ENCODE results near the gene RNF223.

DNA sequence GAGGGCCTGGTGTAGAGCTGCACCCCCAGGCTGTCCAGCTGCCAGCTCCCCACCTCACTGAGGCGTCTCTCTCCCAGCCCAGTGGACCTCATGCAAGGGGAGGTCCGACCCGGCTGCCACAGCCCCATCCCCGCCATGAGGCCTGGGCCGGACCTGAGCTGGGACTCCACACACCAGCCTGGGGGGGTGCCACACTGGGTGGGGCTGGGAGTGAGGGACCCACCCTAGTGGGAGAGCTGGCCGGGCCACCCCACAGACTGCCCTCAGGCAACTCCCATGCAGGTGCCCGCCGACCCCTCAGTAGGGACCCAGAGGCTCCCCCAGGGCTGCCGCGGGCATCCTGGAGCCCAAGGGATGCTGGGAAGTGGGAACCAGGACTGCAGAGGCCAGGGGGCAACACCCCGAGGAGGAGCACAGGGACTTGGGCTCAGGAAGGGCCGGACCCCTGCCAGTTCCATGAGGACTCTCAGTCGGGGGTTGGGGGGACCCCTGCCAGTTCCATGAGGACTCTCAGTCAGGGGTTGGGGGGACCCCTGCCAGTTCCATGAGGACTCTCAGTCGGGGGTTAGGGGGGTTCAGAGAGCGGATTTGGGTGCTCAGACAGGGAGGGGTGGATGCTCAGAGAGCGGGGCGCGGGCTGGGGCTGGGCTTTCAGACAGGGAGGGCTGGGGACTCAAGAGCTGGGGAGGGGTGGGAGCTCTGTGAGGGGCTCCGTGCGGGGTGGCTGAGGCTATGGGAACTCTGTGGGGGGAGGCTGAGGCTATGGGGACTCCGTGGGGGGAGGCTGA is 1.2 kb upstream of the RNF223 start:
- TF ChIP-seq, protein P1, sequence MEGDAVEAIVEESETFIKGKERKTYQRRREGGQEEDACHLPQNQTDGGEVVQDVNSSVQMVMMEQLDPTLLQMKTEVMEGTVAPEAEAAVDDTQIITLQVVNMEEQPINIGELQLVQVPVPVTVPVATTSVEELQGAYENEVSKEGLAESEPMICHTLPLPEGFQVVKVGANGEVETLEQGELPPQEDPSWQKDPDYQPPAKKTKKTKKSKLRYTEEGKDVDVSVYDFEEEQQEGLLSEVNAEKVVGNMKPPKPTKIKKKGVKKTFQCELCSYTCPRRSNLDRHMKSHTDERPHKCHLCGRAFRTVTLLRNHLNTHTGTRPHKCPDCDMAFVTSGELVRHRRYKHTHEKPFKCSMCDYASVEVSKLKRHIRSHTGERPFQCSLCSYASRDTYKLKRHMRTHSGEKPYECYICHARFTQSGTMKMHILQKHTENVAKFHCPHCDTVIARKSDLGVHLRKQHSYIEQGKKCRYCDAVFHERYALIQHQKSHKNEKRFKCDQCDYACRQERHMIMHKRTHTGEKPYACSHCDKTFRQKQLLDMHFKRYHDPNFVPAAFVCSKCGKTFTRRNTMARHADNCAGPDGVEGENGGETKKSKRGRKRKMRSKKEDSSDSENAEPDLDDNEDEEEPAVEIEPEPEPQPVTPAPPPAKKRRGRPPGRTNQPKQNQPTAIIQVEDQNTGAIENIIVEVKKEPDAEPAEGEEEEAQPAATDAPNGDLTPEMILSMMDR (IDR thresholded peaks at IDR 0.05) = no peak
- no peak for TF ChIP-seq POLR2A (IDR thresholded peaks at IDR 0.05)
- no peak for TF ChIP-seq POLR2AphosphoS5 (IDR thresholded peaks at IDR 0.05)
- no peak for TF ChIP-seq EP300 (IDR thresholded peaks at IDR 0.05)

Measured in stomach (tissue), 4 donors.